Stimulated activated naive CD4-positive, alpha-beta T cell treated with Interleukin-2 at 50 U/mL for 16 hours (primary cell): ENCODE measurements around the gene BEND7.

Source experiments
- DNase-seq: peaks from one replicate; lab custom pipeline; 2025; lab: John Stamatoyannopoulos, UW

Gene BEND7

DNA sequence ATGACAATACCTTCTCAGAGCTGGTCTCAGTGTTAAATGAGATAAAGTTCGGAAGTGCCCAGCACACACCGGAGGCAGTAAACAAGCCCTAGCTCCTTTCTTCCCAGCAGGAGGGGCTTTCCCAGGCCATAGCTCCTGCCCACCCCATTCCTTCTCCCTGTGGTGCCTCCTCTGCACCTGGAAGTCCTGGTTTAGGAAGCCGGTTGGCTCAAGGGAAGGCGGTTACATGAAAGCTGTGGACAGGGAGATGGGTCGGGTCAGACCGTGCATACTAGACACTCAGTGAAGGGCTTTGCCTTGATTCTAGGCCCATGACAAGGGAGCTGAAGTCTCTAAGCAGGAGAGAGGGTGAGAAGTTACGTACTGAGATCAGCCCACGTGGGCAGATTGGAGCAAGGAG, 8.6 kb downstream of the BEND7 start:
- DNase-seq, result no peak

DNA sequence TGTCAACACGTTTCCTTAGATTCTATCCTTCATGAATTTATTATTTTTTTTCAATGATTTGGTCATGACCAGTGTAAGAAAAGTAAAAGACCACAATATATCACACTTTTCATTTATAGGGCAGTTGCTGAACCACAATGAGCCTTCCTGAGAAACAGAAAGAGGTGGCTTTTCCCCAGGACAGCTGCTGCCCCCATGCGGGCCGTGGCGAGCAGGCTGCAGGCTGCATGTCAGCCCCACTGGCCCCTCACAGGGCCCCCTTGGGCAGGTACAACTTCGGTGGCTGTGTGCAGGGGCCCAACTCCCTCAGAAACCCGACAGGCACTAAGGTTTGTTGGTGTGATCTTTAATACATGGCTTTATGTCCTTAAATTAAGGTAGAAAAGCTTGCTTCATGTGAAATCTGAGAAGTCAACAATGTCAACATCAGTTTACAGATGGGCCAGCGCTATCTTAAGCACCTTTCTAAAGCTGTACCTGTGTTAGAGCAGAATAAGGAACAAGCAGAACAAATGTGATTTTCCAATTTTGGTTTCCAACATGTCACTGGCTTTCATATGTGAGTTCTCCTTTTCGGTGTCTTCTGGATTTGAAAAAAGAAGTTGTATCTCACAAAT, 10.6 kb downstream of the BEND7 start:
- no peak for DNase-seq

DNA sequence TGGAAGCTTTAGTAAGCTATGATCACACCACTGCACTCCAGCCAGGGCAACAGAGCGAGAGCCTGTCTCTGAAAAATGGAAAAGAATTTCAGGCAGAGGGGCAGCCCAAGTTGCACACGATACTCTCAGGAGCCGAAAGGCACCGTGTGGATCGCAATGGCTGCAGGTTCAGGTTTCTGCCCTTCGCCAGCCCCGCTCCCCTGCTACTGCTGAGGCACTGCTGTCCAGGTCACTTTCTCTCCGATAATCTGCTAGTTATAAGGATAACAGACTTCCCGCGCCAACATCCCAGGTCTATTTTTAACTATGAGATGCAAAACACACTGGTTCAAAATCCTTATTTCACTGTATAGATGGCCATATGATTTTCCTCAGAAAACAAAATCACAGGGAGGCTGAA, 11.1 kb downstream of the BEND7 start:
- DNase-seq, result no peak

DNA sequence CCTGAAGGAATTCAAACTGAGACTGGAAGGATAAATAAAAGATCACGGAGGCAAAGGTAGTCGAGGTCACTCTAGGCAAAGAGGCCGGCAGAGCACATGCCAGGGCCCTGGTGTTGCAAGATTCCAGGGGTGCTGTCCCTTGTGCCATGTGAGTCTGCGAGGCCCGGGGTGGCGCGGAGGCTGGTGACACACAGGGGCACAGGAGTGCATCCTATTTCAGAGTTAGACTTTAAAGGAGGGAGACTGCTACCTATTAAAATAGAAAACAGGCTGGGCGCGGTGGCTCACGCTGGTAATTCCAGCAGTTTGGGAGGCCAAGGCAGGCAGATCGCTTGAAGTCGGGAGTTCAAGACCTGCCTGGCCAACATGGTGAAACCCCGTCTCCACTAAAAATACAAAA, 12.6 kb downstream of the BEND7 start:
- DNase-seq, result no peak

GRCh38 chr10:13515467-13515866, 13.3 kb downstream of the BEND7 start:
- no peak for DNase-seq

DNA sequence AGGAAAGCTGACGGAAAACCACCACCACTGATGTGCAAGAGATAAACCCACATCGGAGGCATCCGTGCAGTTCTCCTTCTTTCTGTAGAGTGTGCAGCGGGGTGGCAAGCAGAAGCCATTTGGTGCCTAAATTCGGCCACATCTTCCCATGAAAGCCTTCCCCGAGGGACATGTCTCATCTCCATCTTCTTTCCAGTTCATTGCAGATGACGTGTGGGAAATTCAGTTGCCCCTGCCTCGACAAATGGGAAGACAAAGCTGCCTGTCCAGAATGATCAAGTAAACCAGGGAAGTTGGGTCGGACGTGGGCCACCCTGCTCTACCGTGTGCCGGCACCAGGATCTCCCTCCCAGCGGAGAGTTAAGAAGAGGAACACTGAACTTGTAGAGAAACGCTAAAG, 14.5 kb downstream of the BEND7 start:
- DNase-seq, result no peak

DNA sequence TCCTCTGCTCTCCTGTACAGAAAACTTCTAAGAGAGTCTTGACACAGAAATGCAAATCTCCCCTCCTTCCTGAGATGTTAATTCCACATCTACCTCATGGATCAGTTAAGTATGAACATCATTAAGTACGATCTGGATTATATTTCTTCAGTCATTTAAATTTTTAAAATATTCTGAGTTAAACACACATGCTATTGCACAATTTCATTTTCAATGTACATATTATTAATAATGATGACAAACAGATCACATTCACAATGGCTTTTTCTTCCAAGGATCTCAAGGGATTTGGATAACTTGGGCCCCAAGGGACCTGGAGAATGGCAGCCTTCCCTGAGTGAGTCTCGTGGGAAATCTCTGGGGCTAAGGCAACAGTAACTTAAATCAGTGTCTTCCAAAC, 16.2 kb downstream of the BEND7 start:
- DNase-seq, result no peak

- DNase-seq, result no peak
These were observed 17.4 kb downstream of the BEND7 start for GRCh38 chr10:13511409-13511808.

DNA sequence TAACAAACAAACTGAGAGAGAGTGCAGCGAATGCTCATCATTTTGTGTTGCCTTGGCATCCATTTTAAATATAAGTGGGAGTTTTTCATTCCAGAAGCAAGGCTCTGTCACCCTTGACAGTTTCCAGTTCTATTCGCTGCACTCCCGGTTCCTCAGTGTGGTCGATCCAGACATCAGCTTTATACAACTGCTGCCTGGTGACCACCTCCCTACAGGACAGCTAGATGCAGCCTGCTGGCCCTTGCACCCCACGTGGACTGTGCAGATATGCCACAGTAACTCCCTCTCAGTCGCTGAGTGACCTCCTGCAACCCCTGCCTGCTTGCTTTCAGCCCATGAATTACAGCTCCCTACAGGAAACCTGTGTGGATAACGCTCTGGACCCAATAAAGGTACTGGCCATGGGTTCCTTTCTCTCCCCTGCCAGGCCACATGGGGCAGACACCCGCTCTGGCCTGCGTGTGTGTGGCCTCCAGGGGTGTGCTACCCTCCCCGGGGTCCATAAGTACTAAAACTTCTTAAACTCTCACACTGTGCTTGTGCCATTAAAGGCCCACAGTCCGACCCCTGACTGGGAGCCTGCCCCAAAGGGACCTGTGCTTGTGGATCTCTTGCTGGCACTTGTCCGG, 23.6 kb downstream of the BEND7 start:
- no peak for DNase-seq

DNA sequence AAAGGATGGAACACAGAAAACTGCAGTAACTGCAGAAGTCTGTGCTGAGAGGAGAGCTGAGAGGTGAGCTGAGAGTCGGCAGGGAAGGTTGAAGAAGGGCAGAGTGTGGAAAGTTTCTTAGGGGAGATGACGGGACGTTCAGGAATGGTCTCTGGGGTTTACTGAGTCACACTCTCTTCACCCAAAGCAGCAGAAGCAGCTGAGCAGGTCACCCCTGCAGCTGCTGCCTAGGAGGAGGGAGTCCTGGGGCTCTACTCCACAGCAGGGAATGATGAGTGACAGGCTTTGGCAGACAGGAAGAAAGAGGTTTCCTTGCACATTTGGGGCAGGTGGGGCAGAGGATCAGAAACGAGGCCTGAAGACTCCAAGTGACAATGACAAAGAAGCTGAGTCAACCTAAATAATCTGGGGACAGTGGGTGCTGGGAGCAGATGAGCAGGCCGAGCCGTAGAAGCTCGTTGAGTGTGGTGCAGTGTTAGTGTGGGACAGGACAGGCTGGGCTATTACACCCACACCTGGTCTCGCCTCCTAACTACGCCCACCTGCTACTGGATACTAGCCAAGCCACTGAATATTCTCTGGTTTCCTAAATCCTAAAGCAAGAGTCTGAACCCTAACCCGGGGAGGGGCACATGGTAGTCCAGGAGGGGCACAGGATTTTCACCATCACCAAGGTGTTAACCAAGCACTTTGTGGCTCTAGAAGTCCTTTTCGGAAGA, 24.9 kb downstream of the BEND7 start:
- DNase-seq, result no peak

DNA sequence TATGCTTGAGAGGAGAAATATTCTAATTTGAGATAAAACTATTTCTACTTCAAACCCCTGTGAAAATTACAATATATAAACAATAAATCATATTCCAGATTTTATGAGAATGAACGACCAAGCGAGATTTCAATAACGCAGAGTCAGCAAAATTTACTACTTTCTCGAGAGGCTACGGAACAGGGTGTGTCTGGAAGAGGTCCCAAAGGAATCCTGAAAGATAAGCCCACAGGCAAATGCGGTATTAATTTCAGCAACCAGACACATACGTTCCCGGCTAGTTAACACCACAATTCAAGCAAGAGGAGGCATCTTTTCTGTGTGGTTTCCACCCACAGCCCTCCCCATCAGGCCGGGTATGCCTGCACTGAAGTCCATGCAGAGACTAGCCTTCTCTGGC, 26.4 kb downstream of the BEND7 start:
- DNase-seq, result no peak

DNA sequence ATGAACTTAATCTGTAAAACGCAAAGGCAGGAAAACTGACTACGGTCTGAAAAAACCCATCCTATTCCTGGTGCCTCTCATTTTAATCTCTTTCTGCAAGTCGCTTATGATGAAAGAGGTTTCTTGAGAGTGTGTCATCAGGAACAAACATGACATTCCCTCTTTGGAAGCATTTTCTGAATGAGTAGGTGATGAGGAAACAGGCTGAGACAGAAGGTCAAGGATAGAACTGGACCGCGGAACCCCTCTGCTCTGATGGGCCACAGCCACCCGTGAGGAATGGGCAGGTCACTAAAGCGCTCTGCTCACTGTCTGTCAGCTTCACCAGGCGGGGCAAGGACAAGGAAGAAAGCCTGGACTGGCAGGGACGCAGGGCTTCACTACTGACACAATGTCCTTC, 28.6 kb downstream of the BEND7 start:
- DNase-seq, result no peak

- no peak for DNase-seq
These were observed 29.7 kb downstream of the BEND7 start for GRCh38 chr10:13499150-13499549.

GRCh38 chr10:13496931-13497330, 31.9 kb downstream of the BEND7 start:
- DNase-seq, result no peak

DNA sequence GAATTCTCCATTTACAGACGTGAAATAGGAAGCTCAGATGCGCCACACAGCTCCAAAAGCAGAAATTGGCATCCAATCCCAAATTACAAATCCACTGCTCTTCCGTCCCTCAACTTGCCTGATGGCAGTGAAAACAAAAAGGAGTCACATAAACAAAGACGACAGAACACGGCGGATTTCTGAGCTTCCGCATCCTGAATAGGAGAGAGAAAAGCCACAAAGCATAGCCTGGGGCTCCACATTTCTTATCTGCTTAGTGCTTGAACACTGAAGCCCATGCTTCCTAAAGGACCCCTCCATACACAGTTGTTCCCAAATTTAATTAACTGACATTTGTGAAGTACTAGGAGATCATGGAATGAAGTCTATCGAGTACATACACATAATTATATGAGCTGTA, 32.6 kb downstream of the BEND7 start:
- DNase-seq, result no peak

- no peak for DNase-seq
These were observed 36.2 kb downstream of the BEND7 start for GRCh38 chr10:13492493-13493180.

- DNase-seq, result no peak
These were observed 37.0 kb downstream of the BEND7 start for GRCh38 chr10:13491747-13492360.

GRCh38 chr10:13490503-13490902, 38.3 kb downstream of the BEND7 start:
- no peak for DNase-seq

GRCh38 chr10:13489035-13489599, 39.7 kb downstream of the BEND7 start:
- DNase-seq, result no peak

GRCh38 chr10:13485623-13486022, 43.2 kb downstream of the BEND7 start:
- no peak for DNase-seq

- DNase-seq, result no peak
These were observed 44.9 kb downstream of the BEND7 start for GRCh38 chr10:13483951-13484350.

DNA sequence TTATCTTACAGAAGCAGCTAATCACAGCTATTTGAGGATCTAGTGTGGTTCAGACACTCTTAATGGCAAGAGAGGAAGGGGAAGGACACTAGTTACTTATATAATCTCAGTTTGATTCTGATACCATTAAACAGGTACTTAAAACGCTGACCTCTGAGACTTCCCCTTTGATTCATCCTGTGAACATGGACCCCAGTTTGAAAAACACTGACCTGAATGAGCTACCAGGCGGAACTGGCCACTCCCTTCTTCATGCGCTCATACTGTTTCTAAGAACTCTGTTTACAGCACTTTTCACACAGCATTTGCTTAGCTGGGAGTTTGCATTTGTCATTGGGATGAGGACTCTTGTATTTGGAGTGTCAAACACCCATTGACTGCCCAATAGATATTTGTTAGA, 45.7 kb downstream of the BEND7 start:
- no peak for DNase-seq
